Measurements from ENCODE around the gene LUC7L2.

DNA sequence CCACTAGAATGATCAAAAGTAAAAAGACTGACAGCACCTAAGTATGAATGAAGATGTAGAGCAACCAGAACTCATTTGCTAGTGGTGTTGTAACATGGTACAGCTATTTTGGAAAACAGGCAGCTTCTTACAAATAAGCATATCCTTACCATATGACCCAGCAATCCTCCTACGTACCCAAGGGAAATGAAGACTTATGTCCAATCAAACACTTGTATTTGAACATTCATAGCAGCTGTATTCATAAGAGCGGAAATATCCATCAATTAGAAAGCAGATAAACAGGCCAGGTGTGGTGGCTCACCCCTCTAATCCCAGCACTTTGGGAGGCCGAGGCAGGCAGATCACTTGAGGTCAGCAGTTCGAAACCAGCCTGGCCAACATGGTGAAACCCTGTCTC is 70.7 kb downstream of the LUC7L2 start:
- TF ChIP-seq FOXM1 (IDR thresholded peaks at IDR 0.05; ENCODE audit: borderline replicate concordance, low read depth) (no peak), TAF1 (IDR thresholded peaks at IDR 0.05; ENCODE audit: low read depth) (no peak), TEAD4 (IDR thresholded peaks at IDR 0.05) (no peak), EGR1 (IDR thresholded peaks at IDR 0.05) (no peak), RAD21 (IDR thresholded peaks at IDR 0.05; ENCODE audit: low read depth) (no peak), CREB1 (IDR thresholded peaks at IDR 0.05; ENCODE audit: low read depth) (no peak), YY1 (IDR thresholded peaks at IDR 0.05; ENCODE audit: low read depth) (no peak), EP300 (IDR thresholded peaks at IDR 0.05; ENCODE audit: borderline replicate concordance) (no peak)
- TF ChIP-seq, protein P1, sequence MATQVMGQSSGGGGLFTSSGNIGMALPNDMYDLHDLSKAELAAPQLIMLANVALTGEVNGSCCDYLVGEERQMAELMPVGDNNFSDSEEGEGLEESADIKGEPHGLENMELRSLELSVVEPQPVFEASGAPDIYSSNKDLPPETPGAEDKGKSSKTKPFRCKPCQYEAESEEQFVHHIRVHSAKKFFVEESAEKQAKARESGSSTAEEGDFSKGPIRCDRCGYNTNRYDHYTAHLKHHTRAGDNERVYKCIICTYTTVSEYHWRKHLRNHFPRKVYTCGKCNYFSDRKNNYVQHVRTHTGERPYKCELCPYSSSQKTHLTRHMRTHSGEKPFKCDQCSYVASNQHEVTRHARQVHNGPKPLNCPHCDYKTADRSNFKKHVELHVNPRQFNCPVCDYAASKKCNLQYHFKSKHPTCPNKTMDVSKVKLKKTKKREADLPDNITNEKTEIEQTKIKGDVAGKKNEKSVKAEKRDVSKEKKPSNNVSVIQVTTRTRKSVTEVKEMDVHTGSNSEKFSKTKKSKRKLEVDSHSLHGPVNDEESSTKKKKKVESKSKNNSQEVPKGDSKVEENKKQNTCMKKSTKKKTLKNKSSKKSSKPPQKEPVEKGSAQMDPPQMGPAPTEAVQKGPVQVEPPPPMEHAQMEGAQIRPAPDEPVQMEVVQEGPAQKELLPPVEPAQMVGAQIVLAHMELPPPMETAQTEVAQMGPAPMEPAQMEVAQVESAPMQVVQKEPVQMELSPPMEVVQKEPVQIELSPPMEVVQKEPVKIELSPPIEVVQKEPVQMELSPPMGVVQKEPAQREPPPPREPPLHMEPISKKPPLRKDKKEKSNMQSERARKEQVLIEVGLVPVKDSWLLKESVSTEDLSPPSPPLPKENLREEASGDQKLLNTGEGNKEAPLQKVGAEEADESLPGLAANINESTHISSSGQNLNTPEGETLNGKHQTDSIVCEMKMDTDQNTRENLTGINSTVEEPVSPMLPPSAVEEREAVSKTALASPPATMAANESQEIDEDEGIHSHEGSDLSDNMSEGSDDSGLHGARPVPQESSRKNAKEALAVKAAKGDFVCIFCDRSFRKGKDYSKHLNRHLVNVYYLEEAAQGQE (IDR thresholded peaks at IDR 0.05; ENCODE audit: low read depth), result no peak
- TF ChIP-seq, protein P2, sequence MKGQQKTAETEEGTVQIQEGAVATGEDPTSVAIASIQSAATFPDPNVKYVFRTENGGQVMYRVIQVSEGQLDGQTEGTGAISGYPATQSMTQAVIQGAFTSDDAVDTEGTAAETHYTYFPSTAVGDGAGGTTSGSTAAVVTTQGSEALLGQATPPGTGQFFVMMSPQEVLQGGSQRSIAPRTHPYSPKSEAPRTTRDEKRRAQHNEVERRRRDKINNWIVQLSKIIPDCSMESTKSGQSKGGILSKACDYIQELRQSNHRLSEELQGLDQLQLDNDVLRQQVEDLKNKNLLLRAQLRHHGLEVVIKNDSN (IDR thresholded peaks at IDR 0.05), result no peak

Data from Ishikawa (cell line).